A673 (cell line): Measurements from ENCODE around the gene ISM1. TPM values are rescaled to one million over a fixed set of nuclear protein-coding genes. Genes with fewer than 3 reads are reported as not detected.

ENCODE experiments used
- BruUV-seq: library from RNA; stranded (reverse); fragments of 400-500 nt; replicated peaks from 2 replicates; lab custom pipeline; 2021; lab: Mats Ljungman, UMichigan
- CTCF ChIA-PET: fragments of 300-600 bp; sonication (Branson Sonifier 250); formaldehyde crosslinking; loops from one replicate; lab custom pipeline; 2022; ENCODE audit warnings: antibody characterized with exemption; lab: Charles Lee
- POLR2A ChIA-PET: fragments of 300-600 bp; sonication (Branson Sonifier 250); formaldehyde crosslinking; loops from one replicate; lab custom pipeline; 2022; ENCODE audit warnings: antibody characterized with exemption; ENCODE audit not compliant: low non-redundant PET; lab: Charles Lee
- DNase-seq: peaks from one replicate; pipeline ENCODE4 v3.0.0-alpha.2; 2015; ENCODE audit warnings: low spot score
- H3K27ac ChIP-seq: fragments of 200-600 bp; sonication (generic); 2 replicates; pipeline ENCODE4 v1.5.1; 2016; ENCODE audit warnings: mixed run types, low read depth, mild to moderate bottlenecking, mixed read lengths, antibody characterized with exemption, low read length; ENCODE audit not compliant: poor library complexity, severe bottlenecking
- H3K27me3 ChIP-seq: fragments of 200-600 bp; sonication (generic); replicated peaks from 2 replicates; pipeline ENCODE4 v1.6.1; 2017; ENCODE audit warnings: mixed run types, low read depth, mild to moderate bottlenecking, mixed read lengths, antibody characterized with exemption, low read length; ENCODE audit not compliant: insufficient read depth, poor library complexity
- H3K36me3 ChIP-seq: fragments of 200-600 bp; sonication (generic); 2 replicates; pipeline ENCODE4 v1.6.1; 2016; ENCODE audit warnings: mixed run types, mild to moderate bottlenecking, mixed read lengths, antibody characterized with exemption, low read length; ENCODE audit not compliant: insufficient read depth, poor library complexity, severe bottlenecking
- H3K4me1 ChIP-seq: fragments of 200-600 bp; sonication (generic); 2 replicates; pipeline ENCODE4 v1.6.1; 2017; ENCODE audit warnings: mixed run types, mild to moderate bottlenecking, mixed read lengths, antibody characterized with exemption, low read length; ENCODE audit not compliant: insufficient read depth, poor library complexity, severe bottlenecking
- H3K4me3 ChIP-seq: fragments of 200-600 bp; sonication (generic); 2 replicates; pipeline ENCODE4 v1.5.1; 2016; ENCODE audit warnings: low read depth, mixed run types, mild to moderate bottlenecking, mixed read lengths, low read length; ENCODE audit not compliant: poor library complexity, severe bottlenecking
- H3K9me3 ChIP-seq: fragments of 200-600 bp; sonication (generic); 2 replicates; pipeline ENCODE4 v1.6.1; 2016; ENCODE audit warnings: mixed run types, low read depth, mild to moderate bottlenecking, mixed read lengths, antibody characterized with exemption, low read length; ENCODE audit not compliant: poor library complexity, severe bottlenecking
- CTCF ChIP-seq: fragments of 300-800, 200-600 bp; sonication (generic); conservative IDR thresholded peaks from 2 replicates; pipeline ENCODE4 v1.5.1; 2017; ENCODE audit warnings: low read depth, mild to moderate bottlenecking, antibody characterized with exemption, low read length, moderate library complexity, mixed read lengths
- EZH2 ChIP-seq: fragments of 200-600 bp; sonication (generic); IDR thresholded peaks from 2 replicates; pipeline ENCODE4 v1.6.1; 2017; ENCODE audit warnings: borderline replicate concordance, low read depth, mild to moderate bottlenecking, mixed read lengths, antibody characterized with exemption, low read length; ENCODE audit not compliant: poor library complexity, severe bottlenecking
- intact Hi-C: fragments of 100-400 bp; cut with micrococcal nuclease; formaldehyde crosslinking; loops from one replicate; pipeline ENCODE4 v1.10.0; 2022; ENCODE audit not compliant: unreplicated experiment
- total RNA-seq: library from RNA; stranded (reverse); gene quantifications from 2 replicates; pipeline ENCODE4 v1.2.3, GENCODE V29; 2021

Gene ISM1
- total RNA-seq, 1 experiment from 2014 or later, result 0.11 TPM

- BruUV-seq, result no TSS peak
- Histone ChIP-seq H3K9me3 (no peaks in the 10 kb centered on the region), H3K27ac (no peak overlapping the region), H3K27me3 (peaks cover 86% of the 10 kb centered on the region), H3K4me1 (peaks cover 7% of the 10 kb centered on the region), H3K4me3 (peak overlapping the region; percentile 39), H3K36me3 (no peaks in the 10 kb centered on the region)
- DNase-seq, result peak; percentile 28
- intact Hi-C loops, result loop anchor here (10.0 kb wide), 1 partner anchor 224 kb away; no protein-coding TSS in a partner anchor
- ChIA-PET CTCF (no interaction called here), POLR2A (no interaction called here)
- TF ChIP-seq EZH2 (peak; percentile 85), CTCF (no peak)
Measured at GRCh38 chr20:13220194-13220903, 725 bp upstream of the ISM1 start.

GRCh38 chr20:13221313-13221672, 219 bp downstream of the ISM1 start:
- Histone ChIP-seq H3K36me3 (no peaks in the 10 kb centered on the region), H3K27me3 (peaks cover 85% of the 10 kb centered on the region), H3K27ac (no peak overlapping the region), H3K4me1 (peaks cover 7% of the 10 kb centered on the region), H3K4me3 (peak overlapping the region; percentile 39), H3K9me3 (no peaks in the 10 kb centered on the region)
- intact Hi-C loops, result loop anchor here (10.0 kb wide), 1 partner anchor 224 kb away; no protein-coding TSS in a partner anchor
- BruUV-seq, result no TSS peak
- POLR2A ChIA-PET, result interaction anchor here (0.6 kb wide), 1 partner anchor 65 kb away, joined by 4 read pairs; no protein-coding TSS in a partner anchor
- CTCF ChIA-PET, result no interaction called here
- DNase-seq, result no peak
- TF ChIP-seq EZH2, result no peak
- no peak for TF ChIP-seq CTCF

- Histone ChIP-seq H3K9me3 (no peaks in the 10 kb centered on the region), H3K36me3 (no peaks in the 10 kb centered on the region), H3K4me1 (peaks cover 7% of the 10 kb centered on the region), H3K27me3 (peaks cover 82% of the 10 kb centered on the region), H3K27ac (no peak overlapping the region), H3K4me3 (peak overlapping the region; percentile 39)
- CTCF ChIA-PET, result no interaction called here
- POLR2A ChIA-PET, result no interaction called here
- TF ChIP-seq CTCF, result no peak
- TF ChIP-seq EZH2, result peak; percentile 64
- BruUV-seq, result no TSS peak
- DNase-seq, result peak; percentile 77
- intact Hi-C loops, result loop anchor here (10.0 kb wide), 1 partner anchor 223 kb away; no protein-coding TSS in a partner anchor
Measured at GRCh38 chr20:13221673-13222318, 722 bp downstream of the ISM1 start.
